IgD-negative memory B cell (primary cell): ENCODE measurements around the gene PHACTR1. TPM values are rescaled to one million over a fixed set of nuclear protein-coding genes. Genes with fewer than 3 reads are reported as not detected.

Experiments used
- H3K27ac Mint-ChIP-seq, 3 donors: one replicate each; pipeline ENCODE4 v1.8.0; 2020 to 2022; ENCODE audit warnings: mild to moderate bottlenecking in 3 of 3, mixed read lengths in 3 of 3, moderate library complexity in 1 of 3
- H3K27me3 Mint-ChIP-seq: one replicate; pipeline ENCODE4 v1.8.0; 2021; ENCODE audit warnings: mixed read lengths
- H3K36me3 Mint-ChIP-seq: one replicate; pipeline ENCODE4 v1.8.0; 2020; ENCODE audit warnings: mild to moderate bottlenecking, mixed read lengths
- H3K4me1 Mint-ChIP-seq, 3 donors: one replicate each; pipeline ENCODE4 v1.8.0; 2020 to 2022; ENCODE audit warnings: mixed read lengths in 3 of 3, mild to moderate bottlenecking in 1 of 3
- H3K4me3 Mint-ChIP-seq, 4 donors: one replicate each; pipeline ENCODE4 v1.8.0; 2020 to 2022; ENCODE audit warnings: mild to moderate bottlenecking in 4 of 4, mixed read lengths in 4 of 4, moderate library complexity in 3 of 4
- H3K9me3 Mint-ChIP-seq, 3 donors: one replicate each; pipeline ENCODE4 v1.8.0; 2020 to 2021; ENCODE audit warnings: mixed read lengths in 3 of 3, mild to moderate bottlenecking in 1 of 3
- polyA plus RNA-seq: library from polyadenylated mRNA; unstranded; fragments of 300-500 nt; fragmentation: Illumina TruSeq; gene quantifications from one replicate; pipeline ENCODE4 v1.2.3, GENCODE V29; 2021

The PHACTR1 gene
- polyA plus RNA-seq, 1 donor from 2014 or later: 12.8 TPM

DNA sequence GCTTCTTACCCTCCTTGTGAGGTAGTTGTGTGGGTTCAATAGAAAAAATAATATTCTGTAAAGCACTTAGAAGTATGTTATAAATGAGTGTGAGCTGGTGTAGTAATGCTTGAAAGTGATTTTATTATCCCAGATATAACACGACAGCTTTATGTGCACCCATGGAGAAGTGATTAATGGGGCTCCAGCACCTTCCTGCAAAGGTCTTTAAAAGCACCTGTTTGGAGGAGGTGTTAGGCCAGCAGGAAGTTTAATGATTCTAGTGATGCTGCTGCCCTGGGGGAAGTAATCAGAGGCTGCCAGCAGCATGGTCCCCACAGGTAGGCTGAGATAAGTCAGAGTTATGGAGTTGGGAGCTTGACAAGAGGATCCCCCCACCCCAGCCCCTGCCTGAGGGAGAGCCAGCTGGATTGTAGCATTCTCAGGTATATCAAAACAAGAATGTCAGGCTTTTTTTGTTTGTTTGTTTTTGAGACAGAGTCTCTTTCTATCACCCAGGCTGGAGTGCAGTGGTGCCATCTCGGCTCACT, 166.3 kb downstream of the PHACTR1 start:
- Mint-ChIP-seq H3K9me3 (peaks cover 0 to 1% (median 0%) of the 10 kb centered on the region in 3 donors), H3K4me3 (no peak overlapping the region), H3K36me3 (no peaks in the 10 kb centered on the region), H3K27me3 (peaks cover 13% of the 10 kb centered on the region), H3K4me1 (peaks cover 0 to 4% (median 0%) of the 10 kb centered on the region in 3 donors), H3K27ac (no peak overlapping the region)

- H3K9me3 Mint-ChIP-seq: peaks cover 0 to 4% (median 0%) of the 10 kb centered on the region in 3 donors
- peaks cover 3% of the 10 kb centered on the region for H3K36me3 Mint-ChIP-seq
- peaks cover 0 to 4% (median 0%) of the 10 kb centered on the region in 3 donors for H3K4me1 Mint-ChIP-seq
- H3K4me3 Mint-ChIP-seq: no peak overlapping the region
- no peak overlapping the region for H3K27ac Mint-ChIP-seq
- peaks cover 17% of the 10 kb centered on the region for H3K27me3 Mint-ChIP-seq
These were observed 168.4 kb downstream of the PHACTR1 start for GRCh38 chr6:12884983-12885382.

DNA sequence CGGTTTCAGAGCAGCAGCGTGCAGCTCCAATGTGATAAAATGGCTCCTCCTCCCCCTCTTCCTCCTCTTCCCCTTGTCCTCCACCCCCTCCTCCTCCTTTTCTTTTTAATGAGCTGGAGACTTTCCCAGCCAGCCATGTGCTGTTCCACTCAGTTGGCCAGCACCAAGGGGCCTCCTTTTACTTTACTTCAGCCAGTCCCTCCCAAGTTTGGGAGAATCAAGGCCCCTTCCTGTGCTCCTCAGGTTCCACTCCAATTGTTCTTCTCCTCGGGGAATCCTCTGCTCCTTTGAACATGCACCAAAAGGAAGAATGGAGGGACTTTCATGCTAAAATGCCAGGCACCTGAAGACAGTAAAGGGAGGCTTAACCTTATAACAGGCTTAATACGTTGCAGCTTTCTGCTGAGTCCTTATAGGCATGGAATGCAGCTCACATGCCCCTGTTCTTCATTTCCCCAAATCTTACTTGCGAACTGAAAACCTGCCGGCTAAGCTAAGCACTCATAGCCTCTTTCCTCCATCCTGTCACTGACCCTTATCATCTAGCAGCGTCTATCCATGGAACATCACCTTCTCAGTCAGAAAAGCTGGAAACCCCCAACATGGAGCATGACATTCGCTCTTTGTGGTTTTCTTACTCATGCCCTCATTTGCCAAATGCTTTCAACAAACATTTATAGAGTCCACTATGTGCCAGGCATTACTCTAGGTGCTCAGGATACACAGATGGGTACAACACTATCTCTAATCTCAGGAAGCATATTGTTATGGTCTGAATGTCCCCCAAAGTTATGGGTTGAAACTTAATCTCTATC, 170.6 kb downstream of the PHACTR1 start:
- H3K9me3 Mint-ChIP-seq: peaks cover 0 to 12% (median 4%) of the 10 kb centered on the region in 3 donors
- no peak overlapping the region for H3K4me3 Mint-ChIP-seq

DNA sequence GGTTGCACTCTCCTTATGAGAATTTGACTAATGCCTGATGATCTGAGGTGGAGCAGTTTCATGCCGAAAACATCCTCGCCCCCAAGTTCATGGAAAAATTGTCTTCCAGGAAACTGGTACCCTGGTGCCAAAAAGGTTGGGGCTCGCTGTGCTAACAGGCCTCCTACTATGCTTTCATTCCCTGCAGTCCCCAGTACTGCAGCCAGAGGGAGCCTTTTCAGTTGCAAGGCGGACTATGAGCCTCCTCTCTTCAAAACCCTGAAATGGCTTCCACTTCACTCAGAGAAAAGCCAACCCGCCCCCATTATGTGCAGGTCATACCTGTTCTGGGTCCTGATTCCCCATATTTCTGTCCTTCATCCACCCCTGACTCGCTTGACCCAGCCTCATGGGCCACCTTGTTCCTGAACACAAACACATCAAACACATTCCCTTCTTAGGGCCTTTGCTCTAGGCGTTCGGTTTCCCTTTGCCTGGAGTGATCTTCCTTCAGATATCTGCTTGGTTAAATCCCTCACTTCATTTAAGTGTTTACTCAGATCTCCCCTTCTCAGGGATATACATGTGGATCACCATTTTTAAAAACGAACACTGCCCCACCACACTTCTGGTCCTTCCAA, 173.7 kb downstream of the PHACTR1 start:
- Mint-ChIP-seq H3K4me1 (peaks cover 3 to 5% (median 4%) of the 10 kb centered on the region in 3 donors), H3K36me3 (peaks cover 3% of the 10 kb centered on the region), H3K9me3 (peaks cover 0 to 12% (median 4%) of the 10 kb centered on the region in 3 donors), H3K27me3 (peaks cover 16% of the 10 kb centered on the region), H3K27ac (no peak overlapping the region), H3K4me3 (peak overlapping the region in 1 of 4 donors; percentile 34)

More for the DNA sequence above, 170.6 kb downstream of the PHACTR1 start:
- peaks cover 3% of the 10 kb centered on the region for H3K36me3 Mint-ChIP-seq
- no peak overlapping the region for H3K27ac Mint-ChIP-seq
- H3K4me1 Mint-ChIP-seq: peaks cover 0 to 4% (median 0%) of the 10 kb centered on the region in 3 donors
- H3K27me3 Mint-ChIP-seq: peaks cover 17% of the 10 kb centered on the region

DNA sequence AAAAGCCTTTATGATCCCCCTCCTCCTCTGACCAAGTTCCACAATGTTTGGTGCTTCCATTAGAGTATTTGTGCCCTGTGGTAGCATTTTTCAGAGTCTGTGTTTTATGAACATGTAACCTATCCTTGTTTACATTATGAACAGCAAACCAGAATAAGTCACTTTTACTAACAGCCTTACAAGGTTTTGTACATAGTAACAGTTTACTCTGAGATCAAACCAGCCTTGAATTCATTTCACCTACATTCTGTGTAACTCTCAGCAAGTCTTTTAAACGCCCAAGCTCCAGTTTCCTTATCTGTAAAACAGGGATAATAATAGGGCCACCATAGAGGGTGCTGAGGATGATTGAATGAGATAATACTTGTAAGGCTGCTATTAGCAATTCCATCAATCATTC, 175.0 kb downstream of the PHACTR1 start:
- H3K9me3 Mint-ChIP-seq: peaks cover 0 to 12% (median 4%) of the 10 kb centered on the region in 3 donors
- H3K36me3 Mint-ChIP-seq: peaks cover 3% of the 10 kb centered on the region
- H3K27me3 Mint-ChIP-seq: peaks cover 18% of the 10 kb centered on the region
- H3K4me3 Mint-ChIP-seq: no peak overlapping the region
- no peak overlapping the region for H3K27ac Mint-ChIP-seq
- H3K4me1 Mint-ChIP-seq: peaks cover 3 to 5% (median 4%) of the 10 kb centered on the region in 3 donors

- Mint-ChIP-seq H3K27ac (no peak overlapping the region), H3K9me3 (peaks cover 0 to 12% (median 2%) of the 10 kb centered on the region in 3 donors), H3K4me1 (peaks cover 2 to 5% (median 3%) of the 10 kb centered on the region in 3 donors), H3K27me3 (peaks cover 21% of the 10 kb centered on the region), H3K36me3 (peaks cover 3% of the 10 kb centered on the region), H3K4me3 (no peak overlapping the region)
These were observed 175.6 kb downstream of the PHACTR1 start for GRCh38 chr6:12892151-12892550.

- H3K4me3 Mint-ChIP-seq: no peak overlapping the region
- peaks cover 0 to 12% (median 2%) of the 10 kb centered on the region in 3 donors for H3K9me3 Mint-ChIP-seq
- peaks cover 0 to 5% (median 3%) of the 10 kb centered on the region in 3 donors for H3K4me1 Mint-ChIP-seq
- H3K27me3 Mint-ChIP-seq: peaks cover 18% of the 10 kb centered on the region
- H3K36me3 Mint-ChIP-seq: peaks cover 4% of the 10 kb centered on the region
- H3K27ac Mint-ChIP-seq: no peak overlapping the region
These were observed 176.5 kb downstream of the PHACTR1 start for GRCh38 chr6:12893036-12893435.

GRCh38 chr6:12895721-12896120, 179.2 kb downstream of the PHACTR1 start:
- no peak overlapping the region for H3K27ac Mint-ChIP-seq
- H3K27me3 Mint-ChIP-seq: peaks cover 26% of the 10 kb centered on the region

GRCh38 chr6:12896208-12896733, 179.7 kb downstream of the PHACTR1 start:
- Mint-ChIP-seq H3K4me3 (no peak overlapping the region), H3K4me1 (peaks cover 0 to 6% (median 3%) of the 10 kb centered on the region in 3 donors), H3K27me3 (peaks cover 29% of the 10 kb centered on the region), H3K36me3 (peaks cover 4% of the 10 kb centered on the region), H3K9me3 (peaks cover 0 to 4% (median 1%) of the 10 kb centered on the region in 3 donors), H3K27ac (peak overlapping the region in 1 of 3 donors; percentile 55)

More at GRCh38 chr6:12895721-12896120, 179.2 kb downstream of the PHACTR1 start:
- Mint-ChIP-seq H3K4me3 (no peak overlapping the region), H3K4me1 (peaks cover 0 to 6% (median 3%) of the 10 kb centered on the region in 3 donors), H3K9me3 (peaks cover 0 to 9% (median 0%) of the 10 kb centered on the region in 3 donors), H3K36me3 (peaks cover 4% of the 10 kb centered on the region)

DNA sequence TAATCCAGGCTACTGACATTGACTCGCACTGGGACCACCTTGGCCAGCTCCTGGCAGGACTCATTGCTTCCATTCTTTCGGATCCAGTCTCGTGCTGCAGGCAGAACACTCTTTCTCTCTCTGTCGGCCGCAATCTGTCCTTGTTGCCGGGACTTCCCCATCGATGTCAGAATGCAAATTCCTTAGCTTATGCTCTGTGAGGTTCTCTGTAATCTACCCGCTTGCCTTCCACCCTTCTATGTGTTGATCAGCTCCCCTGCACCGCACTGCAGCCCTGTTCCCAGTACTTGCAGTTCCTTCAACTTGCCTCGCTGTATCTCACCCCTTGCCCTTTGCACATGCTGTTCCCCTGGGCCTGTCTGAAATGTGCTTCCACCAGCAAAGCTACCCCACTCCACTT, 182.0 kb downstream of the PHACTR1 start:
- peaks cover 4% of the 10 kb centered on the region for H3K36me3 Mint-ChIP-seq
- peaks cover 0 to 6% (median 2%) of the 10 kb centered on the region in 3 donors for H3K4me1 Mint-ChIP-seq
- peaks cover 27% of the 10 kb centered on the region for H3K27me3 Mint-ChIP-seq
- H3K9me3 Mint-ChIP-seq: peaks cover 0 to 1% (median 0%) of the 10 kb centered on the region in 3 donors
- H3K4me3 Mint-ChIP-seq: peak overlapping the region in 1 of 4 donors; percentile 33
- H3K27ac Mint-ChIP-seq: peak overlapping the region in 1 of 3 donors; percentile 11

GRCh38 chr6:12899046-12899833, 182.7 kb downstream of the PHACTR1 start:
- Mint-ChIP-seq H3K4me1 (peaks cover 0 to 2% (median 0%) of the 10 kb centered on the region in 3 donors), H3K9me3 (peaks cover 0 to 1% (median 0%) of the 10 kb centered on the region in 3 donors), H3K4me3 (peak overlapping the region in 1 of 4 donors; percentile 33), H3K27me3 (peaks cover 27% of the 10 kb centered on the region), H3K36me3 (peaks cover 4% of the 10 kb centered on the region), H3K27ac (no peak overlapping the region)

GRCh38 chr6:12903246-12903645, 186.7 kb downstream of the PHACTR1 start:
- Mint-ChIP-seq H3K36me3 (peaks cover 4% of the 10 kb centered on the region), H3K9me3 (peaks cover 0 to 1% (median 0%) of the 10 kb centered on the region in 3 donors), H3K27ac (no peak overlapping the region), H3K4me3 (no peak overlapping the region), H3K4me1 (no peaks in the 10 kb centered on the region), H3K27me3 (peaks cover 26% of the 10 kb centered on the region)

DNA sequence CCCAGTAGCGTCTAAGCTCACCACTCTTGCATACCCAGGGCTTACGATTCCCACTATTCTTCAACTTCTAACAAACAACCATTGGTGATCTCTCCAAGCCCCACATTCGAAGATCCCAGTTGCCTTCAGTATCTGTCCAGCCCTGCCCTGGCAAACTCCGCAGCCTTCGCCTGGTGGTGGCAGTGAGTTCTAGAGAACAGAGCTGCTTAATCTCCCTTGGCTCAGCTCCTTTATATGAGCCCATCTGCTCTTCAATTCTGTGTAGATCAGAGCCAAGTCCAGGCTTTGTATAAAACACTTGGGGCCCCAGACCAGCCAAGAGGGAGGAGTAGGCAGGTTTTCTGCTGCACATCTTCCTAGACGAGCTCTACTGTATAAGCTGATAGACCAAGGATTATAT, 193.3 kb downstream of the PHACTR1 start:
- H3K4me1 Mint-ChIP-seq: no peaks in the 10 kb centered on the region
- H3K9me3 Mint-ChIP-seq: no peaks in the 10 kb centered on the region
- H3K27ac Mint-ChIP-seq: no peak overlapping the region
- H3K27me3 Mint-ChIP-seq: peaks cover 14% of the 10 kb centered on the region
- H3K4me3 Mint-ChIP-seq: no peak overlapping the region
- peaks cover 4% of the 10 kb centered on the region for H3K36me3 Mint-ChIP-seq

- Mint-ChIP-seq H3K27ac (no peak overlapping the region), H3K9me3 (no peaks in the 10 kb centered on the region), H3K36me3 (peaks cover 4% of the 10 kb centered on the region), H3K27me3 (peaks cover 12% of the 10 kb centered on the region), H3K4me3 (no peak overlapping the region), H3K4me1 (peaks cover 0 to 6% (median 4%) of the 10 kb centered on the region in 3 donors)
These were observed 194.9 kb downstream of the PHACTR1 start for GRCh38 chr6:12911427-12911826.
